PFSK-1 (cell line): ENCODE measurements around the gene FCRL1.

Experiments used
- FOXP2 ChIP-seq: optimal IDR thresholded peaks from 2 replicates; pipeline ENCODE3; 2011; ENCODE audit warnings: borderline replicate concordance, control low read depth, inconsistent platforms; ENCODE audit not compliant: insufficient read depth; ENCODE audit errors: extremely low read length, extremely low read depth
- POLR2AphosphoS5 ChIP-seq: IDR thresholded peaks from 2 replicates; pipeline ENCODE4 v1.6.1; 2012; ENCODE audit warnings: low read depth, mild to moderate bottlenecking, control low read depth, low read length, moderate library complexity
- SIN3A ChIP-seq: IDR thresholded peaks from 2 replicates; pipeline ENCODE4 v1.6.1; 2012; ENCODE audit warnings: mild to moderate bottlenecking, low read length, moderate library complexity, borderline replicate concordance; ENCODE audit not compliant: insufficient read depth
- TAF1 ChIP-seq: IDR thresholded peaks from 2 replicates; pipeline ENCODE4 v1.6.1; 2012; ENCODE audit warnings: low read length, control low read depth, borderline replicate concordance; ENCODE audit not compliant: insufficient read depth
- TF ChIP-seq, protein P1 (sequence below), 2 experiments: IDR thresholded peaks; 2 replicates each; pipeline versions ENCODE4 v1.6.1 to v1.8.0; 2011 to 2012; ENCODE audit warnings: low read depth in 2 of 2, low read length in 2 of 2, control low read depth in 1 of 2, inconsistent platforms in 1 of 2, mild to moderate bottlenecking in 1 of 2, moderate library complexity in 1 of 2; ENCODE audit not compliant: insufficient read depth in 1 of 2

The FCRL1 gene

DNA sequence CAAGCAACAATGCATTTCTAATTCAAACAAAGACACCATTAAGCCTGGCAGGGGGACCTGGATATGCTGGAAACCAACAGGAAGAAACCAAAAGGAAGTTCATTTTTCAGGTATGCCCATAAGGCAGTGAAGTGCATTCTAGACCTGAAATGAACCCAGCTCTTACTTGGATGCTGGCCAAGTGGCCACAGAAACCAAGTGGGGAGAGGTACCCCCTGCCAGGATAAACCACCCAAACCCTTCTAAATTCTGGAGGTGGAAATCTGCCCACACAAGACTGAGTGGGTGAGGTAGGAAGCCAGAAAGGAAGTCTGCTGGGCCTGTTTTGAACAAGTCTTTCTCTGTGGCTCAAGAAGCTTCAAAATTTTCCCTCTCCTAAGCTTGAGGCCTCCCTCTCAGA lies 19.0 kb upstream of the FCRL1 start:
- TF ChIP-seq FOXP2 (no peak), POLR2AphosphoS5 (no peak), TAF1 (no peak)
- TF ChIP-seq, protein P1, sequence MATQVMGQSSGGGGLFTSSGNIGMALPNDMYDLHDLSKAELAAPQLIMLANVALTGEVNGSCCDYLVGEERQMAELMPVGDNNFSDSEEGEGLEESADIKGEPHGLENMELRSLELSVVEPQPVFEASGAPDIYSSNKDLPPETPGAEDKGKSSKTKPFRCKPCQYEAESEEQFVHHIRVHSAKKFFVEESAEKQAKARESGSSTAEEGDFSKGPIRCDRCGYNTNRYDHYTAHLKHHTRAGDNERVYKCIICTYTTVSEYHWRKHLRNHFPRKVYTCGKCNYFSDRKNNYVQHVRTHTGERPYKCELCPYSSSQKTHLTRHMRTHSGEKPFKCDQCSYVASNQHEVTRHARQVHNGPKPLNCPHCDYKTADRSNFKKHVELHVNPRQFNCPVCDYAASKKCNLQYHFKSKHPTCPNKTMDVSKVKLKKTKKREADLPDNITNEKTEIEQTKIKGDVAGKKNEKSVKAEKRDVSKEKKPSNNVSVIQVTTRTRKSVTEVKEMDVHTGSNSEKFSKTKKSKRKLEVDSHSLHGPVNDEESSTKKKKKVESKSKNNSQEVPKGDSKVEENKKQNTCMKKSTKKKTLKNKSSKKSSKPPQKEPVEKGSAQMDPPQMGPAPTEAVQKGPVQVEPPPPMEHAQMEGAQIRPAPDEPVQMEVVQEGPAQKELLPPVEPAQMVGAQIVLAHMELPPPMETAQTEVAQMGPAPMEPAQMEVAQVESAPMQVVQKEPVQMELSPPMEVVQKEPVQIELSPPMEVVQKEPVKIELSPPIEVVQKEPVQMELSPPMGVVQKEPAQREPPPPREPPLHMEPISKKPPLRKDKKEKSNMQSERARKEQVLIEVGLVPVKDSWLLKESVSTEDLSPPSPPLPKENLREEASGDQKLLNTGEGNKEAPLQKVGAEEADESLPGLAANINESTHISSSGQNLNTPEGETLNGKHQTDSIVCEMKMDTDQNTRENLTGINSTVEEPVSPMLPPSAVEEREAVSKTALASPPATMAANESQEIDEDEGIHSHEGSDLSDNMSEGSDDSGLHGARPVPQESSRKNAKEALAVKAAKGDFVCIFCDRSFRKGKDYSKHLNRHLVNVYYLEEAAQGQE (IDR thresholded peaks at IDR 0.05; ENCODE audit: insufficient read depth in 1 of 2, low read depth in 2 of 2, low read length in 2 of 2): no peak

DNA sequence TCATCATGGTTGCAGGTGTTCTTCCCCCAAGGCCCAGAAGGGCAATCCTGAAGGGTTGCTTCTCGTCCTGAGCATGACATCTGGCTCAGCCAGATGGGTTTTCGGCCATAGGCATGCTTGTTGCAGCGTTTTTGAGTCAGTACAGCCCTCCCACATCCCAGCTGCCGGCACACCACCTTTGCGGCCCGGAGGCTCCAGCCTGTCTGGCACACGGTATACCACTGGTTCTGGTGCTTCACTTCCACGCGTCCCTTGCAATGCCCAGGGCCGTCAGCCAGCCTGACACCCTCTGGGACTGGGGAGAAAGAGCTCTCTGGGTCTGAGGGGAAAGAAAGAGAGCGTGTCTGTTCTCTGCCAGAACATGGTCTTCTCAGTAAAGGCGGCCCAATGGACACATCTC lies 14.5 kb upstream of the FCRL1 start:
- TF ChIP-seq FOXP2: no peak
- TF ChIP-seq TAF1: no peak
- no peak for TF ChIP-seq POLR2AphosphoS5
- TF ChIP-seq, protein P1 (IDR thresholded peaks at IDR 0.05; ENCODE audit: insufficient read depth in 1 of 2, low read depth in 2 of 2, low read length in 2 of 2): no peak
- no peak for TF ChIP-seq SIN3A

DNA sequence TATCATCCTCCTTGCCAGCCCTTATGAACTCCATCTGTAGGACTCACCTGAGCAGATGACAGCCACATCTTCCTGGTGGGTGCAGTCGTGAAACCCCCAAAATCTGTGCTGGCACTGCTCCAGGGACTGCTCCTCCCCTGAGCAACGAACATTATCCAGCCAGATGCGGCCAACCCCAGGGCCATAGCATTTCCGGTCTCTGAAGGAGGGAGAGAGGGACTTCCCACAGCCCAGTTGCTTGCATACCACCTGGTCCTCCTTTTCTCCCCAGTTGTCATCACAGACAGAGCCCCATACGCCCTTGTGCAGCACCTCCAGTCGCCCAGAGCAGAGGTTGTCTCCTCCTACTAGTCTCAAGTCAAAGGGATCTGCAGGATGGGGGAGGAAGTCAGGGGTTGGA lies 13.2 kb upstream of the FCRL1 start:
- TF ChIP-seq, protein P1 (IDR thresholded peaks at IDR 0.05; ENCODE audit: insufficient read depth in 1 of 2, low read depth in 2 of 2, low read length in 2 of 2): no peak
- TF ChIP-seq POLR2AphosphoS5: no peak
- no peak for TF ChIP-seq FOXP2
- no peak for TF ChIP-seq TAF1
- no peak for TF ChIP-seq SIN3A

DNA sequence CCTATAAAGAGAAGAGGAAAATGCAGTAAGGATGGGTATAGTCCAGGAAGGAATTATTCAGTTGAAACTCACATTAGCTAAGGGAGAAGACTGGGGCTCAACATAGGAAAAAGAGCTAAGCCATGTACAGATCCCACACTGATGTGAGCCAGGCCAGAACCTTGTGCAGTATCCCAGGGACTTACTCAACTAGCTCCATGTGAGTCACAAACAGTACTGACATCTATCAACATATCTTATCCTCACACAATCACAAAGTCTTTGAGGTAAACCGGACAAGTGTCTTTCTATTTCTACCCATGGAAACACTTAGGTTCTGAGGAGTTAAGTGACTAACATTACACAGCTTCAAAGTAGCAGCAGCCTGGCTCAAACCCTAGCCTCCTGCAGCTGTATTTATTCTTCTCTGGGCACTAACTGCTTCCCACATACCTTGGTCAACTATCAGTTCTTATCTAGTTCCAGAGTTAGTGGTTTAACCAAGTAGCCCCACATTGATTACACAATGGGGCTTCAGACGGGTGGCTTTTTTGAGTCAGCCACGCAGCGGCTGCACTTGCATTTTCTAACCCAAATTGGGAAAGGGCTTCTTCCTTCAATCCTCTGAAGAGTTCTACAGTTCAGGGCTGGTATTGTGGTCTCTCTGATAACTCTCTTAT lies 12.2 kb upstream of the FCRL1 start:
- TF ChIP-seq FOXP2: no peak
- TF ChIP-seq TAF1: no peak
- TF ChIP-seq, protein P1 (IDR thresholded peaks at IDR 0.05; ENCODE audit: insufficient read depth in 1 of 2, low read depth in 2 of 2, low read length in 2 of 2): no peak
- no peak for TF ChIP-seq POLR2AphosphoS5
- TF ChIP-seq SIN3A: no peak

DNA sequence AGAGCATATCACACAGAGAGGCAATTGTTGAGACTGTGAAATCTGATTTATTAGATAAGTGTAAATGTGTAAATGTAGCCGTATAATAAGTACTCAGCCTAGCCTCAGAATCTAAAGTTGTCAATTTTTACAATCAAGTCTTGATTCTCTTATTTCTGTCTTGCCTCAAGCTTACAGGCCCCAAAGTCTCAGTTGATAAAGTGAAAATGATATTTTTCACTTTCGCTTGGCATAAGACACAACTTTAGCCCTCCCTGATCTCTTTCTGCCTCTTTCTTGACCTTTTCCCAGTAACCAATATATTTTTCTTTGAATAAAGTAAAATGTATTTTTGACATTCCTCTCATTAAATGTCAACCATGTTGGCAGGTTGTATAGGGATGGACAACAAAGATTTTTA lies 11.0 kb upstream of the FCRL1 start:
- TF ChIP-seq SIN3A (no peak), TAF1 (no peak), POLR2AphosphoS5 (no peak), FOXP2 (no peak)
- TF ChIP-seq, protein P1 (IDR thresholded peaks at IDR 0.05; ENCODE audit: insufficient read depth in 1 of 2, low read depth in 2 of 2, low read length in 2 of 2): no peak
